NCI-H1436 treated with DMSO at 0.1 percent for 48 hours (cell line): ENCODE measurements around the gene MLX.
"Not testable (repeated sequence)": the region's sequence is repeated elsewhere in the genome, so short reads cannot be mapped to it uniquely, and the experiment has no call there.

Source experiments
- DNase-seq: peaks from one replicate; lab custom pipeline; 2025; lab: John Stamatoyannopoulos, UW

Gene MLX

GRCh38 chr17:42555122-42555622 lies 11.7 kb upstream of the MLX start:
- DNase-seq: no peak

GRCh38 chr17:42555961-42556617 lies 10.8 kb upstream of the MLX start:
- not testable (repeated sequence) for DNase-seq

DNA sequence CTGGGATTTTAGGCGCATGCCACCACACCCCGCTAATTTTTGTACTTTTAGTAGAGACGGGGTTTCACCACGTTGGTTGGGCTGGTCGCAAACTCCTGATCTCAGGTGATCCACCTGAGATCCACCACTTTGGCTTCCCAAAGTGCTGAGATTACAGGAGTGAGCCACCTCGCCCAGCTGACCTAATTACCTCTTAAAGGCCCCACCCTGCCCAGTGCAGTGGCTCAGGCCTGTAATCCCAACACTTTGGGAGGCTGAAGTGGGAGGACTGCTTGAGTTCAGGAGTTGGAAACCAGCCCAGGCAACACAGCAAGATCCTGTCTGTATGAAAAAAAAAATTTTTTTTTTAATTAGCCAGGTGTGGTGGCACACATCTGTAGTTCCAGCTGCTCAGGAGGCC lies 7.8 kb upstream of the MLX start:
- no peak for DNase-seq

DNA sequence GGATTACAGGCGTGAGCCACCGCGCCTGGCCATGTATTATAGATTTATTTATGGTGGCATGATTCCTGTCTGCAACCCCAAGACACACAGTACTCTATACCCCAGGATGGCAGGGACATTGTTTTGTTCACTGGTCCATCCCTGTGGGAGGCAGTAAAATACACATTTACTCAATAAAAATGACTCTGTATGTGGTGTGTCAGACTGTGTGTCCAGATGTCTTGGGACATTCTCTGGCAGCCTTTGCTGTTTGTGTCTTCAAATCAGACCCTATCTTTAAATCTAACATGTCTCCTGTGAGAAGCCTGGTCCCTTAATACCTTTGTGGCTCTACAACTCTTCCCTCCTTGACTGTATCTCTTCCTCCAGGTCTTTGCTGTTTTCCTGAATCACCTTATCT lies 6.7 kb upstream of the MLX start:
- no peak for DNase-seq

- peak; percentile 92 for DNase-seq
Observed at GRCh38 chr17:42561897-42562387, 5.0 kb upstream of the MLX start, which contains the start of gene COASY. Gene COASY, plus strand, starts transcription at chr17:42562148. Its CDS starts 475 bp downstream, at chr17:42562623.

DNA sequence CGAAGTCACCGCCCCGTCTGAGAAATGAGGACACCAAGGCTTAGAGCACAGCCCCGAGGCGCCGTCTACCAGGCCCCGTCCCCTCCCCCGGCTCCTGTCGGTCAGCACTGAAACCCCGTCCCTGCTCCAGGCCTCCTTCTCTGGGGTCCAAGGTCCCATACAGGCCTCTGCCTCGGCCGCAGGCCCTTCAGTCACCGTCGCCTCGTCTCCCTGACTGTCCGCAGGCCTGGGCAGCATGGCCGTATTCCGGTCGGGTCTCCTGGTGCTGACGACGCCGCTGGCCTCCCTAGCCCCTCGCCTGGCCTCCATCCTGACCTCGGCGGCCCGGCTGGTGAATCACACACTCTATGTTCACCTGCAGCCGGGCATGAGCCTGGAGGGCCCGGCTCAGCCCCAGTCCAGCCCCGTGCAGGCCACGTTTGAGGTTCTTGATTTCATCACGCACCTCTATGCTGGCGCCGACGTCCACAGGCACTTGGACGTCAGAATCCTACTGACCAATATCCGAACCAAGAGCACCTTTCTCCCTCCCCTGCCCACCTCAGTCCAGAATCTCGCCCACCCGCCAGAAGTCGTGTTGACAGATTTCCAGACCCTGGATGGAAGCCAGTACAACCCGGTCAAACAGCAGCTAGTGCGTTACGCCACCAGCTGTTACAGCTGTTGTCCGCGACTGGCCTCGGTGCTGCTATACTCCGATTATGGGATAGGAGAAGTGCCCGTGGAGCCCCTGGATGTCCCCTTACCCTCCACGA lies 4.3 kb upstream of the MLX start:
- no peak for DNase-seq

- DNase-seq: no peak
Observed at GRCh38 chr17:42563143-42563509, 3.8 kb upstream of the MLX start.

- no peak for DNase-seq
Observed at GRCh38 chr17:42563543-42563942, 3.4 kb upstream of the MLX start.

DNA sequence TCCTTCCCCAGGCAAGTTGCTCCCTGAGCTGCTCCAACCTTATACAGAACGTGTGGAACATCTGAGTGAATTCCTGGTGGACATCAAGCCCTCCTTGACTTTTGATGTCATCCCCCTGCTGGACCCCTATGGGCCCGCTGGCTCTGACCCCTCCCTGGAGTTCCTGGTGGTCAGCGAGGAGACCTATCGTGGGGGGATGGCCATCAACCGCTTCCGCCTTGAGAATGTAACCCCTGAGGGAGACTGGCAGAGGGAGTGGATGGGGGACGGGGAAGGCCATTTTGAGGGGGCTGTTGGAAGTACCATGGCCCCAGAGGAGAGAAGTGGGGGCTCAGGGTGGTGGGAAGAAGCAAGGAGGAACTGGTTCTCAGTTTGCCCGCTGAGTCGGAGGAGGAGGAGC lies 3.0 kb upstream of the MLX start:
- no peak for DNase-seq

- DNase-seq: no peak
Observed at GRCh38 chr17:42564815-42565522, 1.9 kb upstream of the MLX start.

- no peak for DNase-seq
Observed at GRCh38 chr17:42565523-42566214, 1.2 kb upstream of the MLX start.

DNA sequence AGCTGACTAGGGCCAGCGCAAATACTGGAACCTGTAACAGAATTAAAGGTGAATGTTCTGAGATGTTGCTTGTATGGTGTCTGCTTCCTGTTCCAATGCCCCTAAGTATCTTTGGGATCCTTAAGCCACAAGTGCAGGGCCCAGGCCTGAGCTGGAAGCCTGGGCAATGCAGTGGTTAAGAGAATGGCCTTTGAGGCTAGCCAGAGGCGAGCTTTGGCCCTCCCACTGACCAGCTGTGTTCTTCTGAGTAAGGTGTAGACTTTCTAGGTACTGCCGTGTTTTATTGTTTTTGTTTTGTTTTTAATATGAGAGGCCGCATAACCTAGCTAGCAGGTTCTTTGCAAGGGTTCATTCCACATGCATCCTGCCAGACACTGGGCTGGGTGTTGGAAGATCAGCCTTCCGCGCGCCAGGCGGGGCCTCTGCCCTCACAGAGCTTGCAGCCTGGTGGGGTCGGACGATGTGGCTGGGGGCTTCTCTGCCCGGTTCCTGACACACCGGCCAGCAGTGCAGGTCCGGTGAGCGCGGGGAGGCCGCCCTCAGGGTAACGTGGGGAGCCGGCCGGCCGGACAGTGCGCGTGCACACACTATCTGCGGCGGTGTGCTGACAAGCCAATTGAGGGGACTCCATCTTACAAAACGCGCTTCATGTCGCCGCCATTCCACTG lies 551 bp upstream of the MLX start:
- no peak for DNase-seq

GRCh38 chr17:42568341-42569111 lies 1.6 kb downstream of the MLX start:
- no peak for DNase-seq

DNA sequence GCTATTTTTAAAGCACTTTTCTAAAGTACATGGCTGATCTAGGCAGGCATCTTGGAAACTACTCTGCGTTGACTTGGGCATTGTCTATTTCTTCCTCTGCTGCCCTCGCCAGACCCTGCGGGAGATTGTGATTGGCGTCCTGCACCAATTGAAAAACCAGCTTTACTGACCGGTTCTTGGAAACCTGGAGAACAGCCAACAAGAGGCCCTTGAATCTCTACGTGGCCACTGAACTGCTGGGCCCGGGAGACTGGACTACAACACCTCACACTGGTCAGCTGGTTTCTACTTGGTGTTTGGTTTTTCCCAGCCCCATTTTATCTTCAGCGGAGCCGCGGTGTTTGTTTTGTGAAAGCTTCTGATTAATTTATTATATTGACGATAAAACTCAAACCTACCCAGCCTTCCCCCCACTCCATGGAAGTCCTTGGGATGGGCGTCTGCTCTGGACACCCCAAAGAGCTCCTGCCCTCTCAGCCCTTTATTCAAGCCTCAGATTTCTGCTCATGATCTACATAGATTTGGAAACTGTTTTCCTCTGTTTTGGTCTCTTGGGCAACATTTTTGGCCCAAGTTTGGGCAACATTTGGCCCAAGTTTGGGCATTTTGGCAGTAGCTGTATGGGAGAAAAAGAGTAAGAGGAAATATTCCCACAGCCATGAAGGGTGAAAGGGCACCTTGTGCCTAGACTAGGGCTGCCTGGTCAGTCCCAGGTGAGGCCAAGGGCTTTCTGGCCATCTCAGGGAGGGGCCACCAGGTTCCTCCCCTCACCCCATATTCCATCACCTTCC lies 4.7 kb downstream of the MLX start:
- DNase-seq: no peak

GRCh38 chr17:42573095-42573494 lies 6.2 kb downstream of the MLX start:
- no peak for DNase-seq

- DNase-seq: no peak
Observed at GRCh38 chr17:42574463-42574862, 7.6 kb downstream of the MLX start.

- no peak for DNase-seq
Observed at GRCh38 chr17:42577140-42577531, 10.2 kb downstream of the MLX start.

- DNase-seq: peak; percentile 89
Observed at GRCh38 chr17:42577532-42578281, 10.8 kb downstream of the MLX start, which contains the start of gene PSMC3IP. Gene PSMC3IP, minus strand, starts transcription at chr17:42577729. Its CDS starts 43 bp downstream, at chr17:42577686.

GRCh38 chr17:42578282-42578869 lies 11.5 kb downstream of the MLX start:
- peak; percentile 57 for DNase-seq
